Transverse colon (tissue), 4 donors: Measurements from ENCODE around the gene SPOCK2. TPM values are rescaled to one million over a fixed set of nuclear protein-coding genes. Genes with fewer than 3 reads are reported as not detected.

Experiments
- DNase-seq: peaks from one replicate; pipeline ENCODE4 v3.0.0-alpha.2; 2019
- H3K27ac ChIP-seq, 4 donors: fragments of 200-600 bp; sonication (generic); 2 replicates each; pipeline ENCODE4 v1.5.1; 2016 to 2018; ENCODE audit warnings: inconsistent platforms in 4 of 4
- H3K27me3 ChIP-seq: fragments of 200-600 bp; sonication (generic); 2 replicates; pipeline ENCODE4 v1.5.1; 2017; ENCODE audit warnings: inconsistent platforms
- H3K36me3 ChIP-seq, 4 donors: fragments of 200-600 bp; sonication (generic); 2 replicates each; pipeline ENCODE4 v1.5.1; 2017 to 2019; ENCODE audit warnings: inconsistent platforms in 4 of 4
- H3K4me1 ChIP-seq, 4 donors: fragments of 200-600 bp; sonication (generic); 2 replicates each; pipeline ENCODE4 v1.5.1; 2017 to 2020; ENCODE audit warnings: inconsistent platforms in 4 of 4
- H3K4me3 ChIP-seq, 4 donors: fragments of 200-600 bp; sonication (generic); 1 replicate in 1 of 4; 2 replicates in 3 of 4; pipeline versions ENCODE4 v1.5.1 to v1.6.1; 2017 to 2019; ENCODE audit warnings: inconsistent platforms in 4 of 4
- H3K9me3 ChIP-seq, 2 donors: fragments of 200-600 bp; sonication (generic); 2 replicates each; pipeline ENCODE4 v1.5.1; 2017 to 2019; ENCODE audit warnings: inconsistent platforms in 2 of 2
- CTCF ChIP-seq, 5 experiments: fragments of 200-600 bp in 3 of 5; fragments of 450-650 bp in 2 of 5; sonication (generic) in 3 of 5; IDR thresholded peaks; 1 replicate in 2 of 5; 2 replicates in 3 of 5; pipeline ENCODE4 v1.5.1; 2016 to 2017; ENCODE audit warnings: antibody characterized with exemption in 5 of 5, inconsistent platforms in 3 of 5, mild to moderate bottlenecking in 2 of 5, moderate library complexity in 1 of 5
- EP300 ChIP-seq: sonication (generic); formaldehyde crosslinking; IDR thresholded peaks from one replicate; pipeline ENCODE4 v1.6.1; 2017; ENCODE audit warnings: antibody characterized with exemption, low read depth
- POLR2A ChIP-seq: fragments of 450-650 bp; IDR thresholded peaks from one replicate; pipeline ENCODE4 v1.6.1; 2016; ENCODE audit warnings: antibody characterized with exemption, mild to moderate bottlenecking, moderate library complexity
- POLR2AphosphoS5 ChIP-seq, 3 donors: sonication (generic); formaldehyde crosslinking; IDR thresholded peaks; one replicate each; pipeline ENCODE4 v1.6.1; 2016; ENCODE audit warnings: antibody characterized with exemption in 3 of 3
- WGBS, 2 donors: methylation state at CpG; one replicate each; pipeline ENCODE4 v1.1.5; 2018; ENCODE audit warnings: low coverage in 1 of 2; 5-methylcytosine and 5-hydroxymethylcytosine counted together
- in situ Hi-C, 4 donors: fragments of 200-750 bp; cut with MboI; loops; one replicate each; pipeline versions ENCODE4 v1.15.0 to v1.15.1; 2017; ENCODE audit warnings: low sequenced_read_pairs in 3 of 4, low pct_ligation_motif_present in 1 of 4, low pct_unique_long_range_greater_than_20kb in 1 of 4
- intact Hi-C: fragments of 100-400 bp; cut with DNase I; formaldehyde crosslinking; loops from one replicate; pipeline ENCODE4 v1.15.1; 2023; ENCODE audit warnings: low total_unique reads
- total RNA-seq, 4 donors: library from RNA; depleted of rRNA; stranded (reverse); fragments of >200 nt; gene quantifications; one replicate each; pipeline ENCODE4 v1.1.0, GENCODE V29; 2016

The SPOCK2 gene
- total RNA-seq, 4 donors from 2014 or later, result 6.0 to 24.7 (median 9.3) TPM

- no peak overlapping the region for H3K27ac ChIP-seq
- intact Hi-C loops (no loop called here), in situ Hi-C loops (loop anchor here in 2 of 4 donors (25.0 kb wide), 1 partner anchor 278 kb away; no protein-coding TSS in a partner anchor)
- H3K36me3 ChIP-seq, result no peaks in the 10 kb centered on the region
- 60 to 61% methylated on average over 3 to 21 of the region's 21 CpGs for WGBS, 2 donors
- TF ChIP-seq POLR2A, result no peak
- TF ChIP-seq POLR2AphosphoS5 (IDR thresholded peaks at IDR 0.05), result no peak
- no peak for TF ChIP-seq EP300
- no peak for TF ChIP-seq CTCF (IDR thresholded peaks at IDR 0.05)
- H3K9me3 ChIP-seq, result no peaks in the 10 kb centered on the region
- no peak overlapping the region for H3K4me3 ChIP-seq
- no peaks in the 10 kb centered on the region for H3K27me3 ChIP-seq
- peaks cover 0 to 6% (median 2%) of the 10 kb centered on the region in 4 donors for H3K4me1 ChIP-seq
- no peak for DNase-seq
Measured at GRCh38 chr10:72058989-72059842, 29.1 kb downstream of the SPOCK2 start.

GRCh38 chr10:72058347-72058898 is 29.9 kb downstream of the SPOCK2 start:
- Histone ChIP-seq H3K27me3 (no peaks in the 10 kb centered on the region), H3K9me3 (no peaks in the 10 kb centered on the region), H3K4me3 (no peak overlapping the region), H3K4me1 (no peaks in the 10 kb centered on the region), H3K36me3 (no peaks in the 10 kb centered on the region), H3K27ac (no peak overlapping the region)
- intact Hi-C loops, result no loop called here
- in situ Hi-C loops, result loop anchor here in 2 of 4 donors (25.0 kb wide), 1 partner anchor 279 kb away; no protein-coding TSS in a partner anchor
- DNase-seq, result no peak
- TF ChIP-seq CTCF (IDR thresholded peaks at IDR 0.05), result no peak
- TF ChIP-seq POLR2A, result no peak
- TF ChIP-seq EP300, result no peak
- no peak for TF ChIP-seq POLR2AphosphoS5 (IDR thresholded peaks at IDR 0.05)
- 50 to 92% methylated on average over 1 to 12 of the region's 12 CpGs for WGBS, 2 donors

- Histone ChIP-seq H3K9me3 (no peaks in the 10 kb centered on the region), H3K4me1 (no peaks in the 10 kb centered on the region), H3K36me3 (no peaks in the 10 kb centered on the region), H3K27ac (no peak overlapping the region), H3K4me3 (no peak overlapping the region), H3K27me3 (no peaks in the 10 kb centered on the region)
- DNase-seq, result no peak
- TF ChIP-seq POLR2AphosphoS5 (IDR thresholded peaks at IDR 0.05) (no peak), POLR2A (no peak), EP300 (no peak), CTCF (IDR thresholded peaks at IDR 0.05) (no peak)
- WGBS, 2 donors, result 87% methylated on average over 24 of the region's 25 CpGs; no CpG with 5 or more reads in 1 of the 2 donors
- intact Hi-C loops, result no loop called here
- in situ Hi-C loops, result loop anchor here in 2 of 4 donors (25.0 kb wide), 1 partner anchor 280 kb away; no protein-coding TSS in a partner anchor
Measured at GRCh38 chr10:72056932-72057751, 31.2 kb downstream of the SPOCK2 start.

GRCh38 chr10:72056113-72056512 is 32.2 kb downstream of the SPOCK2 start:
- no peaks in the 10 kb centered on the region for H3K9me3 ChIP-seq
- intact Hi-C loops (no loop called here), in situ Hi-C loops (loop anchor here in 2 of 4 donors (25.0 kb wide), 1 partner anchor 281 kb away; no protein-coding TSS in a partner anchor)
- DNase-seq, result no peak
- H3K4me1 ChIP-seq, result no peaks in the 10 kb centered on the region
- no peak overlapping the region for H3K27ac ChIP-seq
- H3K4me3 ChIP-seq, result no peak overlapping the region
- no peaks in the 10 kb centered on the region for H3K27me3 ChIP-seq
- H3K36me3 ChIP-seq, result no peaks in the 10 kb centered on the region
- TF ChIP-seq POLR2AphosphoS5 (IDR thresholded peaks at IDR 0.05) (no peak), CTCF (IDR thresholded peaks at IDR 0.05) (no peak), EP300 (no peak), POLR2A (no peak)
- WGBS, 2 donors, result 91% methylated on average over 5 of the region's 5 CpGs; no CpG with 5 or more reads in 1 of the 2 donors
